Gastroesophageal sphincter (tissue), 3 donors: ENCODE measurements around the gene RHOV.

Experiments used
- EP300 ChIP-seq: sonication (generic); formaldehyde crosslinking; IDR thresholded peaks from one replicate; pipeline ENCODE4 v1.6.1; 2017; ENCODE audit warnings: antibody characterized with exemption, mild to moderate bottlenecking
- POLR2A ChIP-seq, 2 donors: fragments of 450-650 bp; IDR thresholded peaks; one replicate each; pipeline ENCODE4 v1.6.1; 2017; ENCODE audit warnings: antibody characterized with exemption in 2 of 2, mild to moderate bottlenecking in 2 of 2, moderate library complexity in 1 of 2
- POLR2AphosphoS5 ChIP-seq: sonication (generic); formaldehyde crosslinking; IDR thresholded peaks from one replicate; pipeline ENCODE4 v1.6.1; 2017; ENCODE audit warnings: antibody characterized with exemption
- TF ChIP-seq, protein P1 (sequence below), 4 experiments: fragments of 200-600 bp in 2 of 4; fragments of 450-650 bp in 2 of 4; sonication (generic) in 1 of 4; IDR thresholded peaks; one replicate each; pipeline ENCODE4 v1.5.1; 2017 to 2019; ENCODE audit warnings: antibody characterized with exemption in 4 of 4, mild to moderate bottlenecking in 2 of 4, moderate library complexity in 2 of 4

DNA sequence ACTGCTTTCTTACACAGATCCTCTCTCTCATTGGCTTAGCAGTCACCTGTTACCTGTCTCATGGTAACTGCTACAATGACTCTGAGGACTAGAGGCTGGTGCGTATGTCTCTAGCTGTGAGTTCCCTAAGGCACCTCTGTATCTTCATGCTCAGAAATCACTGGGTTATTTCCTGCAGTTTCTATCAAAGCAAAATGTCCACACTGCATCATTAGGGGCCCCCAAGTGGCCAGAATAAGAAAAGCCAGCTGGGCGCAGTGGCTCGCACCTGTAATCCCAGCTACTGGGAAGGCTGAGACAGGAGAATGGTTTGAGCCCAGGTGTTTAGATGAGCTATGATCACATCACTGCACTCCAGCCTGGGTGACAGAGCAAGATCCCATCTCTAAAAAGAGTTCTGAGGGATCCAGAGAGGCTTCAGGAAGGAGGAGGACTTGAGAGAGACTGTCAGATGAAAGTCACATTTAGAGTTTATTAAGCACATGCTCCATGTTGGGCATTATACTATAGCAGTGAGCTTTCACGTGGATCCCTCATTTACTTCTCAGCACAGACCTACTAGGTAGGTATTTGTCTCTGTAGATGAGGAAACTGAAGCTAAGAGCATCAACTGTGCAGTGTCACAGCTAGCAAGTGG lies 17.9 kb upstream of the RHOV start:
- TF ChIP-seq POLR2A (IDR thresholded peaks at IDR 0.05): no peak
- TF ChIP-seq EP300: no peak
- TF ChIP-seq, protein P1, sequence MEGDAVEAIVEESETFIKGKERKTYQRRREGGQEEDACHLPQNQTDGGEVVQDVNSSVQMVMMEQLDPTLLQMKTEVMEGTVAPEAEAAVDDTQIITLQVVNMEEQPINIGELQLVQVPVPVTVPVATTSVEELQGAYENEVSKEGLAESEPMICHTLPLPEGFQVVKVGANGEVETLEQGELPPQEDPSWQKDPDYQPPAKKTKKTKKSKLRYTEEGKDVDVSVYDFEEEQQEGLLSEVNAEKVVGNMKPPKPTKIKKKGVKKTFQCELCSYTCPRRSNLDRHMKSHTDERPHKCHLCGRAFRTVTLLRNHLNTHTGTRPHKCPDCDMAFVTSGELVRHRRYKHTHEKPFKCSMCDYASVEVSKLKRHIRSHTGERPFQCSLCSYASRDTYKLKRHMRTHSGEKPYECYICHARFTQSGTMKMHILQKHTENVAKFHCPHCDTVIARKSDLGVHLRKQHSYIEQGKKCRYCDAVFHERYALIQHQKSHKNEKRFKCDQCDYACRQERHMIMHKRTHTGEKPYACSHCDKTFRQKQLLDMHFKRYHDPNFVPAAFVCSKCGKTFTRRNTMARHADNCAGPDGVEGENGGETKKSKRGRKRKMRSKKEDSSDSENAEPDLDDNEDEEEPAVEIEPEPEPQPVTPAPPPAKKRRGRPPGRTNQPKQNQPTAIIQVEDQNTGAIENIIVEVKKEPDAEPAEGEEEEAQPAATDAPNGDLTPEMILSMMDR (IDR thresholded peaks at IDR 0.05): peak in 3 of 4 experiments; percentile 21 to 62 (median 55)
- no peak for TF ChIP-seq POLR2AphosphoS5
